ENCODE results near the gene CUL9. TPM values are rescaled to one million over a fixed set of nuclear protein-coding genes. Genes with fewer than 3 reads are reported as not detected.

CUL9 gene
- total RNA-seq, 1 donor from 2014 or later: 18.4 TPM

DNA sequence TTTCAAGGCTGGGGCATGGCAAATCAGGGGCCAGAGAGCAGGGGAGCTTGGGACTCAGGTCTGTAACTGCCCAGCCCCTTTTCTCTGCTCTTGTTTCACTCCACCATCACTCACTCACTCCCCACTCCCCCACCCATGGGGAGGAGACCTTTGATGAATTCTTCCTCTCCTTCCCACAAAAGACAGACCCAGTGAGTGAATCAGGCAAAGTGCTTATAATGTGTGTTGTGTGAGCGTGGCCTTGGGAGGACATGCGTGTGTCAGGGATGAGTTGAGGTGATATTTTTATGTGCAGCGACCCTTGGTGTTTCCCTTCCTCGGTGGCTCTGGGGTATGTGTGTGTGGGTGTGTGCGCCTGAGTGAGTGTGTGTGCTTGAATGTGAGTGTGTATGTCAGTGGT is 1.0 kb upstream of the CUL9 start:
- no peak overlapping the region for H3K4me3 ChIP-seq (ENCODE audit: low read depth, low read length)
- no peak for TF ChIP-seq CTCF (conservative IDR thresholded peaks at IDR 0.05; ENCODE audit: low read depth, low read length)

DNA sequence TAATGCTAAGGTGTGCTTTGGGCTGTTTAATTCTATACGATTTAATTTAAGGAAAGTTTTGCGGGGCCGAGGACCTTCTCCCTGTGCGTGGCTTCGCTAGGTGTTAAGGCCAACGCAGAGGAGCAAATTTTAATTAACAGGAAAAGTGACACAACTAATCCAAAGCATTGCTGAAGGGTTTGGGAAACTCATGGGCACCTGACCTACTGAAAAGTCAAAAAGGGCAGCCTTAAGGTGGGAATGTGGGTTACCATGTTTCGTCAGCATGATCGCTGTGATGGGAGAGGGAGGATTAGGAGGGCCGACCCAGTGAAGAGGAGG is 415 bp upstream of the CUL9 start:
- H3K4me3 ChIP-seq (ENCODE audit: low read depth, low read length): peak overlapping the region; percentile 97
- no peak for DNase-seq (ENCODE audit: low read depth)
- TF ChIP-seq CTCF (conservative IDR thresholded peaks at IDR 0.05; ENCODE audit: low read depth, low read length): no peak

More for the DNA sequence above, 1.0 kb upstream of the CUL9 start:
- no peak for DNase-seq (ENCODE audit: low read depth)

DNA sequence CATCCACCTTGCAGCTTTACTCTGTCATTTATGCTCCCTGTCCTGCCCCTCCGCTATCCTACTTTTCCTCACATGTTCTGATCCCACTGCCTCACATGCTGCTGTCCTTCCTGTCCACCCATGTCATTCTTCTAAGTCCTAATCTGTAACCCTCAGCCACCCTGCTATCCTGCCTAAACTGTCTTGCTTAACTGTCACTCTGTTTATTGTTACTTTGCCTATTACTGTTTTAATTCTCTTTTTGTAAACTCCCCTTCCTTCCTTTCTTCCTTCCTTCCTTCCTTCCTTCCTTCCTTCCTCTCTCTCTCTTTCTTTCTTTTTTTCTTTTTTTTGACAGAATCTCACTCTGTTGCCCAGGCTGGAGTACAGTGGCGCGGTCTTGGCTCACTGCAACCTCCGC is 1.4 kb downstream of the CUL9 start:
- H3K4me3 ChIP-seq (ENCODE audit: low read depth, low read length): peak overlapping the region; percentile 97
- no peak for TF ChIP-seq CTCF (conservative IDR thresholded peaks at IDR 0.05; ENCODE audit: low read depth, low read length)
- DNase-seq (ENCODE audit: low read depth): no peak

- DNase-seq (ENCODE audit: low read depth): no peak
- no peak for TF ChIP-seq CTCF (conservative IDR thresholded peaks at IDR 0.05; ENCODE audit: low read depth, low read length)
- H3K4me3 ChIP-seq (ENCODE audit: low read depth, low read length): no peak overlapping the region
Measured at GRCh38 chr6:43184268-43184985, 2.4 kb downstream of the CUL9 start.

GRCh38 chr6:43185391-43185985 is 3.5 kb downstream of the CUL9 start:
- no peak for TF ChIP-seq CTCF (conservative IDR thresholded peaks at IDR 0.05; ENCODE audit: low read depth, low read length)
- DNase-seq (ENCODE audit: low read depth): no peak
- H3K4me3 ChIP-seq (ENCODE audit: low read depth, low read length): no peak overlapping the region

DNA sequence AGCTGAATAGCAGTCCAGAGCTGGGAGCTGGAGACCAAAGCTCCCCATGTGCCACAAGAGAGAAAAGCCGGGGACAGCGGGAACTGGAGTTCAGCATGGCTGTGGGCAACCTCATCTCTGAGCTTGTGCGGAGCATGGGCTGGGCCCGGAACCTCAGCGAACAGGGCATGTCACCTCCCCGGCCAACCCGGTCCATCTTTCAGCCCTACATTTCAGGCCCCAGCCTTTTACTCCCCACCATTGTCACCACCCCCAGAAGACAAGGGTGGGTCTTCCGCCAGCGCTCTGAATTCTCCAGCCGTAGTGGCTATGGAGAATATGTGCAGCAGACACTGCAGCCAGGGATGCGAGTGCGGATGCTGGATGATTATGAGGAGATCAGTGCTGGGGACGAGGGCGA is 4.0 kb downstream of the CUL9 start:
- H3K4me3 ChIP-seq (ENCODE audit: low read depth, low read length): no peak overlapping the region
- DNase-seq (ENCODE audit: low read depth): no peak
- TF ChIP-seq CTCF (conservative IDR thresholded peaks at IDR 0.05; ENCODE audit: low read depth, low read length): no peak

DNA sequence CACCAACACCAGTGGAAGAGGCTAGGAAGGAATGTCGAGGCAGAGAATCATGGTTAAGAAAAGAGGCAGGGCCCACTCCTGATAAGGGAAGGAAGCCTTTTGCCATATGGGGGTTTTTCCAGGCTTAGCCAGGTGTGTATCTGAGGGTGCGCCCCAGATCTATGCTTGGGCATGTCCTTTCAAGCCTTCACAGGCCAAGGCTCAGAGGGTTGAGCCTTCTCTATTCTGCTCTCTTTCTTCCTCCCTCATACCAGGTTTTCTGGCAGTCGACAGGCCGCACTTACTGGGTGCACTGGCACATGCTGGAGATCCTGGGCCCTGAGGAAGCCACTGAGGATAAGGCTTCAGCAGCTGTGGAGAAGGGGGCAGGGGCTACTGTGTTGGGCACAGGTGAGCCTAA is 4.7 kb downstream of the CUL9 start:
- no peak for DNase-seq (ENCODE audit: low read depth)
- H3K4me3 ChIP-seq (ENCODE audit: low read depth, low read length): no peak overlapping the region
- TF ChIP-seq CTCF (conservative IDR thresholded peaks at IDR 0.05; ENCODE audit: low read depth, low read length): no peak

All from epithelial cell of proximal tubule (primary cell).